ENCODE measurements around the gene CNEP1R1. TPM values are rescaled to one million over a fixed set of nuclear protein-coding genes. Genes with fewer than 3 reads are reported as not detected.

The CNEP1R1 gene
- total and polyA plus RNA-seq, 9 donors: 15.0 to 22.7 (median 18.4) TPM

DNA sequence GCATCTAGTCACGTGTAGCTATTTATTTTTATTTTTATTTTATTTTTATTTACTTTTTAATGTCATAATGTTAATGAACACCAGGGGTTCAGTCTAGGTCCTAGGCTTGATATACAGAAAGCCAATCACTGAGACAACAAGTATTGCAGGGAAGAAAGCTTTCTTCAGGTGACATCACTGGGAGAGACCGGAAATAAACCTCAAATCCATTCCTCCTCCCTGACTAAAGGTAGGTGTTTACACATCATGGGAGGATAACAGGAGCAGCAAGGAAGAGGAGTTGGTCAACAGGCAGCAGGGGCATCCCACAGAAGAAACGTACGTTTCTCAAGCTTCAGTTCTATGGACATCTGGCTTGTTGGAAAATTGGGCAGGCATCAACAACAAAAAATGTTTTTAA, 31.2 kb downstream of the CNEP1R1 start:
- H3K4me1 ChIP-seq (ENCODE audit: control insufficient read depth, insufficient read depth, low read length): no peaks in the 10 kb centered on the region
- H3K4me3 ChIP-seq (ENCODE audit: low read length): no peak overlapping the region
- WGBS (ENCODE audit: insufficient coverage): no CpG with 5 or more reads among the region's 4 CpGs
- DNase-seq: no peak
- H3K27me3 ChIP-seq (ENCODE audit: control insufficient read depth, insufficient read depth, low read length): no peaks in the 10 kb centered on the region
- H3K36me3 ChIP-seq (ENCODE audit: control insufficient read depth, insufficient read depth, low read length): no peaks in the 10 kb centered on the region
- peaks cover 2% of the 10 kb centered on the region for H3K9me3 ChIP-seq (replicated peaks; ENCODE audit: control insufficient read depth, low read depth, low read length)
- H3K27ac ChIP-seq (ENCODE audit: low read length): no peak overlapping the region

- Histone ChIP-seq H3K4me1 (ENCODE audit: control insufficient read depth, insufficient read depth, low read length) (no peaks in the 10 kb centered on the region), H3K36me3 (ENCODE audit: control insufficient read depth, insufficient read depth, low read length) (no peaks in the 10 kb centered on the region), H3K27ac (ENCODE audit: low read length) (no peak overlapping the region), H3K27me3 (ENCODE audit: control insufficient read depth, insufficient read depth, low read length) (no peaks in the 10 kb centered on the region), H3K9me3 (replicated peaks; ENCODE audit: control insufficient read depth, low read depth, low read length) (peaks cover 2% of the 10 kb centered on the region), H3K4me3 (ENCODE audit: low read length) (no peak overlapping the region)
- 91% methylated on average over 20 of the region's 28 CpGs for WGBS (ENCODE audit: insufficient coverage)
- DNase-seq: no peak
These were observed 33.2 kb downstream of the CNEP1R1 start for GRCh38 chr16:50058091-50058771.

DNA sequence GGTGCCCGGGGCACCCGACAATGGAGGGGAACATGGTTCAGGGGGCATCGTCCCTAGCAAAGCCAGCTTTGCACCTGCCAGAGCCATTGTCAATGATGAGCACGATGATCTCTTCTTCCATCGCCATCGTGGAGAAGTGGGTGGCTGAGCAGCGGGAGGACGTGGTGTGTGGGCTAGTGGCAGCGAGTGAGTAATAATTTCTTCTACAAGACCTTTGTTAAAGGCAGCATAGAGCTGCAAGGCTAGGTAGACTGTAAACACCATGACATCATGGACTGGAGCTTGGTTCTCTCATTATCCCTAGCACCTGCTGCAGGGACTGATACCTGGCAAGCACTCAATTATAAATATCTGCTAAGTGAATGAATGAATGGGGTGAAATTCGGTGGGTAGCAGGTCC, 34.1 kb downstream of the CNEP1R1 start:
- H3K27ac ChIP-seq (ENCODE audit: low read length): no peak overlapping the region
- peaks cover 2% of the 10 kb centered on the region for H3K9me3 ChIP-seq (replicated peaks; ENCODE audit: control insufficient read depth, low read depth, low read length)
- H3K4me1 ChIP-seq (ENCODE audit: control insufficient read depth, insufficient read depth, low read length): no peaks in the 10 kb centered on the region
- no peaks in the 10 kb centered on the region for H3K36me3 ChIP-seq (ENCODE audit: control insufficient read depth, insufficient read depth, low read length)
- H3K4me3 ChIP-seq (ENCODE audit: low read length): no peak overlapping the region
- no peaks in the 10 kb centered on the region for H3K27me3 ChIP-seq (ENCODE audit: control insufficient read depth, insufficient read depth, low read length)
- no peak for DNase-seq
- 93% methylated on average over 5 of the region's 10 CpGs for WGBS (ENCODE audit: insufficient coverage)

DNA sequence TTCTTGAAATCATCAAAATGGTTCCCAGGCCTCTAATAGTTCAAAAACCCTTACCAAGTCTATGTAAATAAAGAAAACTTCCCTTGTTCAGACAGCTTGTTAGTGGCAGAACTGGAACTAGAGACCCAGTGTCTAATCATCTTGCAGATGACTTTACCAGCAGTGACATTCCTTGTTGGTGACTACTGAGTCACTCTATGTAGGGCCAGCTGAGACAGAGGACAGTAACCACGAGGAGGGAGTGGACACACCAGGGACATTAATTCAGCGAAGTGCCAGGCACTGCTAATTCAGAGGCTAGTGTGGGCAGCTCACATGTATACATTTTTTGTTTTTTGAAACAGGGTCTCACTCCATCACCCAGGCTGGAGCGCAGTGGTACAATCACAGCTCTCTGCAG, 34.6 kb downstream of the CNEP1R1 start:
- peaks cover 2% of the 10 kb centered on the region for H3K9me3 ChIP-seq (replicated peaks; ENCODE audit: control insufficient read depth, low read depth, low read length)
- no peaks in the 10 kb centered on the region for H3K36me3 ChIP-seq (ENCODE audit: control insufficient read depth, insufficient read depth, low read length)
- no peaks in the 10 kb centered on the region for H3K27me3 ChIP-seq (ENCODE audit: control insufficient read depth, insufficient read depth, low read length)
- DNase-seq: no peak
- 57% methylated on average over 2 of the region's 3 CpGs for WGBS (ENCODE audit: insufficient coverage)
- no peak overlapping the region for H3K27ac ChIP-seq (ENCODE audit: low read length)
- H3K4me3 ChIP-seq (ENCODE audit: low read length): no peak overlapping the region
- H3K4me1 ChIP-seq (ENCODE audit: control insufficient read depth, insufficient read depth, low read length): no peaks in the 10 kb centered on the region

- H3K36me3 ChIP-seq (ENCODE audit: control insufficient read depth, insufficient read depth, low read length): no peaks in the 10 kb centered on the region
- no peak overlapping the region for H3K4me3 ChIP-seq (ENCODE audit: low read length)
- no peak for DNase-seq
- H3K27ac ChIP-seq (ENCODE audit: low read length): no peak overlapping the region
- peaks cover 3% of the 10 kb centered on the region for H3K4me1 ChIP-seq (ENCODE audit: control insufficient read depth, insufficient read depth, low read length)
- WGBS (ENCODE audit: insufficient coverage): no CpG with 5 or more reads among the region's 1 CpG
- no peaks in the 10 kb centered on the region for H3K27me3 ChIP-seq (ENCODE audit: control insufficient read depth, insufficient read depth, low read length)
- H3K9me3 ChIP-seq (replicated peaks; ENCODE audit: control insufficient read depth, low read depth, low read length): no peaks in the 10 kb centered on the region
These were observed 36.3 kb downstream of the CNEP1R1 start for GRCh38 chr16:50061326-50061725.

- H3K4me3 ChIP-seq (ENCODE audit: low read length): peak overlapping the region; percentile 29
- peak overlapping the region; percentile 84 for H3K27ac ChIP-seq (ENCODE audit: low read length)
- H3K36me3 ChIP-seq (ENCODE audit: control insufficient read depth, insufficient read depth, low read length): peaks cover 3% of the 10 kb centered on the region
- DNase-seq: no peak
- 80% methylated on average over 2 of the region's 8 CpGs for WGBS (ENCODE audit: insufficient coverage)
- peaks cover 20% of the 10 kb centered on the region for H3K4me1 ChIP-seq (ENCODE audit: control insufficient read depth, insufficient read depth, low read length)
- no peaks in the 10 kb centered on the region for H3K27me3 ChIP-seq (ENCODE audit: control insufficient read depth, insufficient read depth, low read length)
- no peaks in the 10 kb centered on the region for H3K9me3 ChIP-seq (replicated peaks; ENCODE audit: control insufficient read depth, low read depth, low read length)
These were observed 40.2 kb downstream of the CNEP1R1 start for GRCh38 chr16:50065241-50065623.

DNA sequence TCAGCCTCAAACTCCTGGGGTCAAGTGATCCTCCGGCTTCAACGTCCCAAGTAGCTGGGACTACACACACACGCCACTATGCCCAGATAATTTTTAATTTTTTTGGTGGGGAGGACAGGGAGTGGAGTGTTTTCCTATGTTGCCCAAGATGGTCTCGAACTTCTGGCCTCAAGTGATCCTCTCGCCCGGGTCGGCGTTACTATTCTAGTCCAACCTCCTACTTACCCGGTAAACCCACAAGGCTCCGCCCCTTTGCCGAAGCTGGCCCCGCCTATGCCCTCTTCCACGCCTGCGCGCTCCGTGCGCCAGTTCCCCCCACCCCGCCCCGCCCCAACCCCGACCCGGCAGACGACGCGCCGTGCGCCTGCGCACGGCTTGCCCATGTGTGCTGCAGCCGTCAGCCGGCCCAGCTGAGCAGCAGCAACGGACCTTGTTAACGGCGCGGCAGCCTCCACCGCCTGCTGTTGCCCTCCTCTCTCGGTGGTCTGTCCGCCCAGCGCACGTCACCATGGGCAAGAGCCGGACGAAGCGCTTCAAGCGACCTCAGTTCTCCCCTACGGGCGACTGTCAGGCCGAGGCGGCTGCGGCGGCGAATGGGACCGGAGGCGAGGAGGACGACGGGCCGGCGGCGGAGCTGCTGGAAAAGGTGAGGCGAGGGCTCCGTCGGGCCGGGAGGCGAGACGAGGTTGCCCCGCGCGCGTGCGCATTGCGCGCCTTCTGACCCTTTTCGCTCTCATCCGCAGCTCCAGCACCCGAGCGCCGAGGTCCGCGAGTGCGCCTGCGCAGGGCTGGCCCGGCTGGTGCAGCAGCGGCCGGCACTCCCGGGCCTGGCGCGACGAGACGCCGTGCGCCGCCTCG, 40.8 kb downstream of the CNEP1R1 start, which contains the start of gene HEATR3:
TSS of gene HEATR3 (plus strand) at position 347 of the 858 bp plus-strand sequence. CDS start at position 509, 162 bp downstream.
- H3K27ac ChIP-seq (ENCODE audit: low read length): peak within 1 kb of the TSS; percentile 89
- H3K36me3 ChIP-seq (ENCODE audit: control insufficient read depth, insufficient read depth, low read length): peaks cover 8% of the 10 kb centered on the region
- WGBS (ENCODE audit: insufficient coverage): under 1% methylated on average over 87 of the region's 91 CpGs
- H3K4me3 ChIP-seq (ENCODE audit: low read length): peak within 1 kb of the TSS; percentile 67
- peaks cover 20% of the 10 kb centered on the region for H3K4me1 ChIP-seq (ENCODE audit: control insufficient read depth, insufficient read depth, low read length)
- peak; percentile 94 for DNase-seq
- H3K27me3 ChIP-seq (ENCODE audit: control insufficient read depth, insufficient read depth, low read length): no peaks in the 10 kb centered on the region
- no peaks in the 10 kb centered on the region for H3K9me3 ChIP-seq (replicated peaks; ENCODE audit: control insufficient read depth, low read depth, low read length)

DNA sequence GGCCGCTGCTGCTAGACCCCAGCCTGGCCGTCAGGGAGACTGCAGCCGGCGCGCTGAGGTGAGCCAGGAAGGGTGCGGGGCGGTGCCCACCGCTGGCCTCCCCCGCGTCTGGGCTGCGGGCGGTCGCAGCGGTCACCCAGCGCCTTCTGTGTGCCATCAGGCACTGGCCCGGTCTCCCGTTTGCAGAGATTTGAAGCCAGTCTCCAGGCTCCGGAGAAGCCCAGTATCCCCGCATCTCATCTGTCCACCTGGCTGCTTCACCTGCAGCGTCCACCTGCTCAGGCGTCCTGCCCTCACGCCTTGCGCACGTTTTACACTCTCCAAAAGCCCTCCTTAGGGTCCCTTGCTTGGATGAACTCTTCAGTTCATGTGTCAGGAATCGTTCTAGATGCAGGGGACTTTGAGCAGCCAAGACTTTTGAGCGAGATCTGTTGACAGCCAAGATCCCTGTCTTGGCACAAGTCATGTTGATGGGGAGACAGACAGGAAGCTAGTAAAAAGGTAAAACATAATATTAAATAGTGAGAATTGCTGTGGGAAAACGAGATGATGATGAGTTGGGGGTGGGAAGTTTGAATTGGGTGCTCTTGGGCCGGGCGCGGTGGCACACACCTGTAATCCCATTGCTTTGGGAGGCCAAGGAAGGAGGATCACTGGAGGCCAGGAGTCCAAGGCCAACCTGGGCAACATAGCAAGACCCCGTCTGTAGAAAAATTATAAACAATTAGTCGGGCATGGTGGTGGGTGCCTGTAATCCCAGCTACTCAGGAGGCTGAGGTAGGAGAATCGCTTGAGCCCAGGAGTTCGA, 41.7 kb downstream of the CNEP1R1 start:
- Histone ChIP-seq H3K36me3 (ENCODE audit: control insufficient read depth, insufficient read depth, low read length) (peaks cover 9% of the 10 kb centered on the region), H3K9me3 (replicated peaks; ENCODE audit: control insufficient read depth, low read depth, low read length) (no peaks in the 10 kb centered on the region), H3K4me3 (ENCODE audit: low read length) (peak overlapping the region; percentile 67), H3K27ac (ENCODE audit: low read length) (no peak overlapping the region), H3K4me1 (ENCODE audit: control insufficient read depth, insufficient read depth, low read length) (peaks cover 20% of the 10 kb centered on the region), H3K27me3 (ENCODE audit: control insufficient read depth, insufficient read depth, low read length) (no peaks in the 10 kb centered on the region)
- peak; percentile 19 for DNase-seq
- 22% methylated on average over 32 of the region's 34 CpGs for WGBS (ENCODE audit: insufficient coverage)

DNA sequence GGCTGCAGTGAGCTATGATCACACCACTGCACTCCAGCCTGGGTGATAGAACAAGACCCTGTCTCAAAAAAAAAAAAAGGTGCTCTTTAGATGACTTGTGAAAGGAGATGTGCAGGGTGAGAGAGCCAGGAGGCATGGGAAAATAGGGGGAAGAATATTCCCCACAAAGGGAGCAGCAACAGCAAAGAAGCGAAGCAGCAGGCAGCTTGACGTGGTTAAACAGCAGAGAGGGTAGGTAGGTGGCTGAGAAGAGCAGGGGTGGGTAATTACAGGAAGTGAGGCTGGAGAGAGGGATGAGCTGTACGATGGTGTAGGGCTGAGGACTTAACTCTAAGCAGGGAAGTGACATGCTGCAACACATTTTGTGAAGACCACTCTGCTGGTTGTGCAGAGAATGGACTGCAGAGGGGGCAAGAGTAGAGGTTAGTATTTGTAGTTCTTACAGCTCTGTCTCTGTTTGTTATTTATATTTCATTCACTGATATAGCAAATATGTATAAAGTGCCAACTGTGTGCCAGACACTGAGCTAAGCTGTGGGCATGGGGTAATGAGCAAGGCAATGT, 42.3 kb downstream of the CNEP1R1 start:
- no peak overlapping the region for H3K27ac ChIP-seq (ENCODE audit: low read length)
- H3K27me3 ChIP-seq (ENCODE audit: control insufficient read depth, insufficient read depth, low read length): no peaks in the 10 kb centered on the region
- H3K36me3 ChIP-seq (ENCODE audit: control insufficient read depth, insufficient read depth, low read length): peaks cover 9% of the 10 kb centered on the region
- H3K4me1 ChIP-seq (ENCODE audit: control insufficient read depth, insufficient read depth, low read length): peaks cover 20% of the 10 kb centered on the region
- no peak overlapping the region for H3K4me3 ChIP-seq (ENCODE audit: low read length)
- 40% methylated on average over 3 of the region's 3 CpGs for WGBS (ENCODE audit: insufficient coverage)
- H3K9me3 ChIP-seq (replicated peaks; ENCODE audit: control insufficient read depth, low read depth, low read length): no peaks in the 10 kb centered on the region
- DNase-seq: peak; percentile 53

All from muscle of leg (tissue), 11 donors.